ENCODE results near the gene AKR1E2.

- TF ChIP-seq EZH2 (IDR thresholded peaks at IDR 0.05; ENCODE audit: low read length, unreplicated experiment) = no peak
- TF ChIP-seq CTCF (conservative IDR thresholded peaks at IDR 0.05; ENCODE audit: low read depth, low read length) = no peak
- no peak for TF ChIP-seq EZH2phosphoT487 (IDR thresholded peaks at IDR 0.05; ENCODE audit: borderline replicate concordance, low read length)
These were observed 41.2 kb upstream of the AKR1E2 start for GRCh38 chr10:4784667-4785333.

Measured in PC-3 (cell line).